Measurements from ENCODE around the gene INVS.
"Not testable (repeated sequence)": the region's sequence is repeated elsewhere in the genome, so short reads cannot be mapped to it uniquely, and the experiment has no call there.

Gene INVS

GRCh38 chr9:100125236-100125635, 26.2 kb downstream of the INVS start:
- DNase-seq: no peak

GRCh38 chr9:100125910-100126309, 26.9 kb downstream of the INVS start:
- no peak for DNase-seq

GRCh38 chr9:100126423-100126822, 27.4 kb downstream of the INVS start:
- no peak for DNase-seq

- no peak for DNase-seq
These were observed 30.7 kb downstream of the INVS start for GRCh38 chr9:100129772-100130171.

- DNase-seq: no peak
These were observed 32.2 kb downstream of the INVS start for GRCh38 chr9:100131216-100131615.

- DNase-seq: no peak
These were observed 32.9 kb downstream of the INVS start for GRCh38 chr9:100131875-100132430.

GRCh38 chr9:100134731-100135130, 35.7 kb downstream of the INVS start:
- DNase-seq: no peak

- DNase-seq: not testable (repeated sequence)
These were observed 37.8 kb downstream of the INVS start for GRCh38 chr9:100136799-100137198.

- not testable (repeated sequence) for DNase-seq
These were observed 41.3 kb downstream of the INVS start for GRCh38 chr9:100140303-100140702.

GRCh38 chr9:100141862-100142261, 42.8 kb downstream of the INVS start:
- not testable (repeated sequence) for DNase-seq

GRCh38 chr9:100145167-100145934, 46.3 kb downstream of the INVS start:
- not testable (repeated sequence) for DNase-seq

GRCh38 chr9:100145976-100146375, 46.9 kb downstream of the INVS start:
- DNase-seq: not testable (repeated sequence)

- no peak for DNase-seq
These were observed 51.2 kb downstream of the INVS start for GRCh38 chr9:100150214-100150613.

GRCh38 chr9:100160021-100160420, 61.0 kb downstream of the INVS start:
- DNase-seq: no peak

GRCh38 chr9:100167176-100167575, 68.1 kb downstream of the INVS start:
- DNase-seq: no peak

- no peak for DNase-seq
These were observed 69.0 kb downstream of the INVS start for GRCh38 chr9:100167915-100168654.

- DNase-seq: no peak
These were observed 71.0 kb downstream of the INVS start for GRCh38 chr9:100170085-100170484.

GRCh38 chr9:100170556-100170955, 71.5 kb downstream of the INVS start:
- no peak for DNase-seq

- DNase-seq: no peak
These were observed 87.3 kb downstream of the INVS start for GRCh38 chr9:100186356-100186755.

- no peak for DNase-seq
These were observed 91.3 kb downstream of the INVS start for GRCh38 chr9:100190339-100190738.

- DNase-seq: no peak
These were observed 92.2 kb downstream of the INVS start for GRCh38 chr9:100191264-100191663.

- DNase-seq: no peak
These were observed 94.0 kb downstream of the INVS start for GRCh38 chr9:100193078-100193477.

GRCh38 chr9:100196215-100196614, 97.2 kb downstream of the INVS start:
- DNase-seq: no peak

- DNase-seq: no peak
These were observed 97.8 kb downstream of the INVS start for GRCh38 chr9:100196828-100197227.
